ENCODE measurements around the gene STX2.

STX2 gene

GRCh38 chr12:130807309-130807708, 31.7 kb downstream of the STX2 start:
- Histone ChIP-seq H3K9me3 (replicated peaks; ENCODE audit: low read length) (no peaks in the 10 kb centered on the region), H3K27me3 (ENCODE audit: control insufficient read depth, insufficient read depth, low read length) (no peaks in the 10 kb centered on the region), H3K4me3 (ENCODE audit: low read length) (no peak overlapping the region), H3K4me2 (ENCODE audit: low read length) (no peak overlapping the region), H3K4me1 (ENCODE audit: control insufficient read depth, insufficient read depth, low read length) (peaks cover 11% of the 10 kb centered on the region), H3K9ac (ENCODE audit: low read depth, low read length) (no peak overlapping the region), H3K36me3 (ENCODE audit: insufficient read depth, low read length) (peaks cover 69% of the 10 kb centered on the region)

- H3K36me3 ChIP-seq (ENCODE audit: insufficient read depth, low read length): peaks cover 63% of the 10 kb centered on the region
- no peak overlapping the region for H3K4me3 ChIP-seq (ENCODE audit: low read length)
- no peak overlapping the region for H3K4me2 ChIP-seq (ENCODE audit: low read length)
- peaks cover 11% of the 10 kb centered on the region for H3K4me1 ChIP-seq (ENCODE audit: control insufficient read depth, insufficient read depth, low read length)
- no peak overlapping the region for H3K9ac ChIP-seq (ENCODE audit: low read depth, low read length)
- no peaks in the 10 kb centered on the region for H3K27me3 ChIP-seq (ENCODE audit: control insufficient read depth, insufficient read depth, low read length)
- H3K9me3 ChIP-seq (replicated peaks; ENCODE audit: low read length): no peaks in the 10 kb centered on the region
These were observed 32.5 kb downstream of the STX2 start for GRCh38 chr12:130806574-130806973.

- no peak overlapping the region for H3K4me3 ChIP-seq (ENCODE audit: low read length)
- H3K9me3 ChIP-seq (replicated peaks; ENCODE audit: low read length): no peaks in the 10 kb centered on the region
- H3K36me3 ChIP-seq (ENCODE audit: insufficient read depth, low read length): peaks cover 64% of the 10 kb centered on the region
- H3K4me2 ChIP-seq (ENCODE audit: low read length): no peak overlapping the region
- no peak overlapping the region for H3K9ac ChIP-seq (ENCODE audit: low read depth, low read length)
- H3K27me3 ChIP-seq (ENCODE audit: control insufficient read depth, insufficient read depth, low read length): no peaks in the 10 kb centered on the region
- peaks cover 11% of the 10 kb centered on the region for H3K4me1 ChIP-seq (ENCODE audit: control insufficient read depth, insufficient read depth, low read length)
These were observed 33.4 kb downstream of the STX2 start for GRCh38 chr12:130805635-130806034.

- Histone ChIP-seq H3K4me1 (ENCODE audit: control insufficient read depth, insufficient read depth, low read length) (peaks cover 11% of the 10 kb centered on the region), H3K9ac (ENCODE audit: low read depth, low read length) (no peak overlapping the region), H3K36me3 (ENCODE audit: insufficient read depth, low read length) (peaks cover 69% of the 10 kb centered on the region), H3K4me3 (ENCODE audit: low read length) (no peak overlapping the region), H3K4me2 (ENCODE audit: low read length) (no peak overlapping the region), H3K27me3 (ENCODE audit: control insufficient read depth, insufficient read depth, low read length) (no peaks in the 10 kb centered on the region), H3K9me3 (replicated peaks; ENCODE audit: low read length) (no peaks in the 10 kb centered on the region)
These were observed 34.8 kb downstream of the STX2 start for GRCh38 chr12:130804216-130804615.

- Histone ChIP-seq H3K4me3 (ENCODE audit: low read length) (no peak overlapping the region), H3K4me2 (ENCODE audit: low read length) (no peak overlapping the region), H3K36me3 (ENCODE audit: insufficient read depth, low read length) (peaks cover 74% of the 10 kb centered on the region), H3K9me3 (replicated peaks; ENCODE audit: low read length) (no peaks in the 10 kb centered on the region), H3K4me1 (ENCODE audit: control insufficient read depth, insufficient read depth, low read length) (peaks cover 11% of the 10 kb centered on the region), H3K9ac (ENCODE audit: low read depth, low read length) (no peak overlapping the region), H3K27me3 (ENCODE audit: control insufficient read depth, insufficient read depth, low read length) (no peaks in the 10 kb centered on the region)
These were observed 35.3 kb downstream of the STX2 start for GRCh38 chr12:130803702-130804101.

GRCh38 chr12:130800312-130800711, 38.7 kb downstream of the STX2 start:
- peaks cover 11% of the 10 kb centered on the region for H3K4me1 ChIP-seq (ENCODE audit: control insufficient read depth, insufficient read depth, low read length)
- peaks cover 72% of the 10 kb centered on the region for H3K36me3 ChIP-seq (ENCODE audit: insufficient read depth, low read length)
- no peaks in the 10 kb centered on the region for H3K27me3 ChIP-seq (ENCODE audit: control insufficient read depth, insufficient read depth, low read length)
- no peaks in the 10 kb centered on the region for H3K9me3 ChIP-seq (replicated peaks; ENCODE audit: low read length)
- no peak overlapping the region for H3K4me2 ChIP-seq (ENCODE audit: low read length)
- no peak overlapping the region for H3K9ac ChIP-seq (ENCODE audit: low read depth, low read length)
- H3K4me3 ChIP-seq (ENCODE audit: low read length): no peak overlapping the region

- Histone ChIP-seq H3K9ac (ENCODE audit: low read depth, low read length) (no peak overlapping the region), H3K9me3 (replicated peaks; ENCODE audit: low read length) (no peaks in the 10 kb centered on the region), H3K4me1 (ENCODE audit: control insufficient read depth, insufficient read depth, low read length) (peaks cover 6% of the 10 kb centered on the region), H3K4me3 (ENCODE audit: low read length) (no peak overlapping the region), H3K27me3 (ENCODE audit: control insufficient read depth, insufficient read depth, low read length) (no peaks in the 10 kb centered on the region), H3K4me2 (ENCODE audit: low read length) (no peak overlapping the region), H3K36me3 (ENCODE audit: insufficient read depth, low read length) (peaks cover 69% of the 10 kb centered on the region)
These were observed 40.0 kb downstream of the STX2 start for GRCh38 chr12:130799051-130799450.

GRCh38 chr12:130796985-130797686, 41.9 kb downstream of the STX2 start:
- H3K36me3 ChIP-seq (ENCODE audit: insufficient read depth, low read length): peaks cover 71% of the 10 kb centered on the region

GRCh38 chr12:130795906-130796305, 43.1 kb downstream of the STX2 start:
- Histone ChIP-seq H3K4me2 (ENCODE audit: low read length) (no peak overlapping the region), H3K4me3 (ENCODE audit: low read length) (no peak overlapping the region), H3K9me3 (replicated peaks; ENCODE audit: low read length) (no peaks in the 10 kb centered on the region), H3K27me3 (ENCODE audit: control insufficient read depth, insufficient read depth, low read length) (no peaks in the 10 kb centered on the region), H3K4me1 (ENCODE audit: control insufficient read depth, insufficient read depth, low read length) (no peaks in the 10 kb centered on the region), H3K9ac (ENCODE audit: low read depth, low read length) (no peak overlapping the region), H3K36me3 (ENCODE audit: insufficient read depth, low read length) (peaks cover 74% of the 10 kb centered on the region)

More at GRCh38 chr12:130796985-130797686, 41.9 kb downstream of the STX2 start:
- Histone ChIP-seq H3K4me1 (ENCODE audit: control insufficient read depth, insufficient read depth, low read length) (no peaks in the 10 kb centered on the region), H3K4me3 (ENCODE audit: low read length) (no peak overlapping the region), H3K27me3 (ENCODE audit: control insufficient read depth, insufficient read depth, low read length) (no peaks in the 10 kb centered on the region), H3K4me2 (ENCODE audit: low read length) (no peak overlapping the region), H3K9me3 (replicated peaks; ENCODE audit: low read length) (no peaks in the 10 kb centered on the region), H3K9ac (ENCODE audit: low read depth, low read length) (no peak overlapping the region)

GRCh38 chr12:130793554-130793849, 45.5 kb downstream of the STX2 start:
- H3K4me2 ChIP-seq (ENCODE audit: low read length): no peak overlapping the region
- H3K4me1 ChIP-seq (ENCODE audit: control insufficient read depth, insufficient read depth, low read length): no peaks in the 10 kb centered on the region
- H3K27me3 ChIP-seq (ENCODE audit: control insufficient read depth, insufficient read depth, low read length): no peaks in the 10 kb centered on the region
- no peak overlapping the region for H3K9ac ChIP-seq (ENCODE audit: low read depth, low read length)
- peaks cover 65% of the 10 kb centered on the region for H3K36me3 ChIP-seq (ENCODE audit: insufficient read depth, low read length)
- H3K9me3 ChIP-seq (replicated peaks; ENCODE audit: low read length): no peaks in the 10 kb centered on the region
- H3K4me3 ChIP-seq (ENCODE audit: low read length): no peak overlapping the region

- no peak overlapping the region for H3K4me2 ChIP-seq (ENCODE audit: low read length)
- H3K4me3 ChIP-seq (ENCODE audit: low read length): no peak overlapping the region
- H3K9me3 ChIP-seq (replicated peaks; ENCODE audit: low read length): no peaks in the 10 kb centered on the region
- no peaks in the 10 kb centered on the region for H3K27me3 ChIP-seq (ENCODE audit: control insufficient read depth, insufficient read depth, low read length)
- no peak overlapping the region for H3K9ac ChIP-seq (ENCODE audit: low read depth, low read length)
- peaks cover 68% of the 10 kb centered on the region for H3K36me3 ChIP-seq (ENCODE audit: insufficient read depth, low read length)
- no peaks in the 10 kb centered on the region for H3K4me1 ChIP-seq (ENCODE audit: control insufficient read depth, insufficient read depth, low read length)
These were observed 46.1 kb downstream of the STX2 start for GRCh38 chr12:130792821-130793553.

- H3K36me3 ChIP-seq (ENCODE audit: insufficient read depth, low read length): peaks cover 57% of the 10 kb centered on the region
- H3K27me3 ChIP-seq (ENCODE audit: control insufficient read depth, insufficient read depth, low read length): no peaks in the 10 kb centered on the region
- no peak overlapping the region for H3K4me3 ChIP-seq (ENCODE audit: low read length)
- H3K4me2 ChIP-seq (ENCODE audit: low read length): no peak overlapping the region
- no peak overlapping the region for H3K9ac ChIP-seq (ENCODE audit: low read depth, low read length)
- no peaks in the 10 kb centered on the region for H3K9me3 ChIP-seq (replicated peaks; ENCODE audit: low read length)
- H3K4me1 ChIP-seq (ENCODE audit: control insufficient read depth, insufficient read depth, low read length): no peaks in the 10 kb centered on the region
These were observed 47.4 kb downstream of the STX2 start for GRCh38 chr12:130791629-130792028.
